Natural killer cell (primary cell): ENCODE results near the gene KLHL35. TPM values are rescaled to one million over a fixed set of nuclear protein-coding genes. Genes with fewer than 3 reads are reported as not detected.

Source experiments
- ATAC-seq, 3 donors: fragments of 150-1000 bp in 2 of 3; fragments of 200-7000 bp in 1 of 3; cut with Tn5 transposase; 1 replicate in 1 of 3; 2 replicates in 2 of 3; pipeline ENCODE4 v1.10.0; 2021; ENCODE audit warnings: mild to moderate bottlenecking in 2 of 3, moderate library complexity in 2 of 3
- DNase-seq, 2 donors: peaks; one replicate each; pipeline versions ENCODE4 v3.0.0 to v3.0.0-alpha.2; 2013 to 2021; ENCODE audit warnings: mixed read lengths in 1 of 2
- H3K27ac ChIP-seq: one replicate; pipeline ENCODE4 v1.5.1; 2013; ENCODE audit warnings: mild to moderate bottlenecking, low read length
- H3K27me3 ChIP-seq: one replicate; pipeline ENCODE4 v1.6.1; 2013; ENCODE audit warnings: low read length; ENCODE audit not compliant: control insufficient read depth, insufficient read depth
- H3K36me3 ChIP-seq: one replicate; pipeline ENCODE4 v1.6.1; 2013; ENCODE audit warnings: low read length; ENCODE audit not compliant: control insufficient read depth, insufficient read depth
- H3K4me1 ChIP-seq: one replicate; pipeline ENCODE4 v1.6.1; 2013; ENCODE audit warnings: low read length; ENCODE audit not compliant: control insufficient read depth, insufficient read depth
- H3K4me3 ChIP-seq: one replicate; pipeline ENCODE4 v1.5.1; 2013; ENCODE audit warnings: low read length
- H3K9me3 ChIP-seq: one replicate; pipeline ENCODE4 v1.6.1; 2013; ENCODE audit warnings: low read length; ENCODE audit not compliant: control insufficient read depth, insufficient read depth
- H3K27ac Mint-ChIP-seq, 2 donors: one replicate each; pipeline ENCODE4 v1.8.0; 2022; ENCODE audit warnings: mild to moderate bottlenecking in 2 of 2, mixed read lengths in 2 of 2, moderate library complexity in 1 of 2
- H3K27me3 Mint-ChIP-seq, 2 donors: one replicate each; pipeline ENCODE4 v1.8.0; 2022; ENCODE audit warnings: low read depth in 2 of 2, mixed read lengths in 2 of 2
- H3K36me3 Mint-ChIP-seq: one replicate; pipeline ENCODE4 v1.8.0; 2022; ENCODE audit warnings: mixed read lengths
- H3K4me1 Mint-ChIP-seq, 2 donors: one replicate each; pipeline ENCODE4 v1.8.0; 2022; ENCODE audit warnings: mixed read lengths in 2 of 2
- H3K4me3 Mint-ChIP-seq: one replicate; pipeline ENCODE4 v1.8.0; 2022; ENCODE audit warnings: mild to moderate bottlenecking, moderate library complexity, mixed read lengths
- H3K9me3 Mint-ChIP-seq, 2 donors: one replicate each; pipeline ENCODE4 v1.8.0; 2022; ENCODE audit warnings: mixed read lengths in 2 of 2
- WGBS: methylation state at CpG from one replicate; pipeline ENCODE4 v1.1.7; 2013; ENCODE audit warnings: missing lambda C conversion rate; ENCODE audit not compliant: insufficient coverage; 5-methylcytosine and 5-hydroxymethylcytosine counted together
- intact Hi-C: fragments of 100-400 bp; cut with micrococcal nuclease; formaldehyde crosslinking; loops from one replicate; pipeline ENCODE4 v1.14.2; 2022
- total RNA-seq, 4 donors: library from RNA; stranded (reverse); fragments of 120-200 nt in 1 of 4; gene quantifications; one replicate each; pipeline versions ENCODE4 v1.2.3 to v1.2.4, GENCODE V29; 2013 to 2022
- TF ChIP-seq, protein P1 (sequence below): fragments of 200-600 bp; IDR thresholded peaks from one replicate; pipeline ENCODE4 v1.8.0; 2022; ENCODE audit warnings: antibody characterized with exemption

Gene KLHL35
- total RNA-seq, 3 donors from 2014 or later (not counting 1 experiment from before 2014, with no cell fraction given) = 0.40 to 0.93 (median 0.54) TPM

DNA sequence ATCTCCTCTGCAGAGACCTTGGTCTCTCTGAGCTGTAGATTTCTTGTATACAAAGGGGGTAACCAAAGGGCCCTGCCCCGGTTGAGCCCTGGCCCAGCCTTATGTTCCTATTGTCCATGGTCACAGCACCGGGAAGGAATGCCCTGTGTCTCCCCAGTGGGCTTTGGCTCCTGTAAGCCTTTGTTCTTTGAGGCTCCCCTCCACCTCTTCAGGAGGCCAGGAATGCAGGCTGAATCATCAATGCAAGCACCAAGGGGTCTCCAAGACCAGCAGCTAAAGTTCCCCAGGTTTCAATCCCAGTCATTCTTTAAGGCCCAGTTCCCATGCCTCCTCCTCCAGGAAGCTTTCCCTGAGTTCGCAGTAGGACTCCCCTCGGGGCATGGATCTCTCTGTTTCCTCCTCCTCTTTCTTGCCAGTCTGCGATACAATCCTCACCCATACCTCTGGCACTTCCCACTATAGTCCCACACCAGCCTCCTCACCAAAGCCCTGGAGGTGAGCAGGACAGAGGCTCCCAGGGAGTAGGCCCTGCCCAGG lies 29.2 kb upstream of the KLHL35 start:
- Mint-ChIP-seq H3K4me3 (no peak overlapping the region), H3K4me1 (peaks cover 0 to 5% of the 10 kb centered on the region in 2 donors)

DNA sequence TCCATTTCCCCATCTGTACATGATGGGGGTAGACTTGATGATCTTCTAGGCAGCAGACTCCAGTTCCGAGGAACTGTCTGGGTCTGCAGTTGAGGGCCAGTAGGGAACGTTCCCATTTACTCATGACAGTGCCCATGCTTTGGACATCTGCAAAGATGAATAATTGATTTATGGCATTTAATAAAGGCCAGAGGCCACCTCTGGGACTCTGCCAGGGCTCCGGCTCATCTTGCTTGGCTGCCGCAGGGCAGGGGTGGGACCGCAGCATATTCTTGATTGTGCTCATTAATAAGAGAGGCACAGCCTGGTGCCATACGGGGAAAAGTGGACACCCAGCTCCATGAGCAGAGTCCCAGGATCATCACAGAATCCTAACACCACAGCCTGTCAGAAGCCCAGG lies 28.1 kb upstream of the KLHL35 start:
- Mint-ChIP-seq H3K36me3 (no peaks in the 10 kb centered on the region), H3K4me3 (no peak overlapping the region), H3K4me1 (peaks cover 0 to 5% of the 10 kb centered on the region in 2 donors), H3K27ac (no peak overlapping the region), H3K27me3 (no peaks in the 10 kb centered on the region), H3K9me3 (no peaks in the 10 kb centered on the region)
- Histone ChIP-seq H3K27me3 (no peaks in the 10 kb centered on the region), H3K27ac (no peak overlapping the region), H3K4me3 (no peak overlapping the region), H3K4me1 (no peaks in the 10 kb centered on the region), H3K9me3 (no peaks in the 10 kb centered on the region), H3K36me3 (no peaks in the 10 kb centered on the region)
- 96% methylated on average over 6 of the region's 6 CpGs for WGBS
- ATAC-seq (no peak), DNase-seq (no peak)
- TF ChIP-seq, protein P1, sequence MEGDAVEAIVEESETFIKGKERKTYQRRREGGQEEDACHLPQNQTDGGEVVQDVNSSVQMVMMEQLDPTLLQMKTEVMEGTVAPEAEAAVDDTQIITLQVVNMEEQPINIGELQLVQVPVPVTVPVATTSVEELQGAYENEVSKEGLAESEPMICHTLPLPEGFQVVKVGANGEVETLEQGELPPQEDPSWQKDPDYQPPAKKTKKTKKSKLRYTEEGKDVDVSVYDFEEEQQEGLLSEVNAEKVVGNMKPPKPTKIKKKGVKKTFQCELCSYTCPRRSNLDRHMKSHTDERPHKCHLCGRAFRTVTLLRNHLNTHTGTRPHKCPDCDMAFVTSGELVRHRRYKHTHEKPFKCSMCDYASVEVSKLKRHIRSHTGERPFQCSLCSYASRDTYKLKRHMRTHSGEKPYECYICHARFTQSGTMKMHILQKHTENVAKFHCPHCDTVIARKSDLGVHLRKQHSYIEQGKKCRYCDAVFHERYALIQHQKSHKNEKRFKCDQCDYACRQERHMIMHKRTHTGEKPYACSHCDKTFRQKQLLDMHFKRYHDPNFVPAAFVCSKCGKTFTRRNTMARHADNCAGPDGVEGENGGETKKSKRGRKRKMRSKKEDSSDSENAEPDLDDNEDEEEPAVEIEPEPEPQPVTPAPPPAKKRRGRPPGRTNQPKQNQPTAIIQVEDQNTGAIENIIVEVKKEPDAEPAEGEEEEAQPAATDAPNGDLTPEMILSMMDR = no peak
- intact Hi-C loops = no loop called here

More for the DNA sequence above, 29.2 kb upstream of the KLHL35 start:
- H3K36me3 Mint-ChIP-seq = no peaks in the 10 kb centered on the region
- H3K9me3 Mint-ChIP-seq = no peaks in the 10 kb centered on the region
- 94% methylated on average over 5 of the region's 5 CpGs for WGBS
- Histone ChIP-seq H3K27me3 (no peaks in the 10 kb centered on the region), H3K27ac (no peak overlapping the region), H3K4me1 (no peaks in the 10 kb centered on the region), H3K36me3 (no peaks in the 10 kb centered on the region), H3K9me3 (no peaks in the 10 kb centered on the region), H3K4me3 (no peak overlapping the region)
- intact Hi-C loops = no loop called here
- TF ChIP-seq, protein P1 = no peak
- no peak for ATAC-seq
- H3K27me3 Mint-ChIP-seq = no peaks in the 10 kb centered on the region
- no peak overlapping the region for H3K27ac Mint-ChIP-seq
- DNase-seq = no peak

DNA sequence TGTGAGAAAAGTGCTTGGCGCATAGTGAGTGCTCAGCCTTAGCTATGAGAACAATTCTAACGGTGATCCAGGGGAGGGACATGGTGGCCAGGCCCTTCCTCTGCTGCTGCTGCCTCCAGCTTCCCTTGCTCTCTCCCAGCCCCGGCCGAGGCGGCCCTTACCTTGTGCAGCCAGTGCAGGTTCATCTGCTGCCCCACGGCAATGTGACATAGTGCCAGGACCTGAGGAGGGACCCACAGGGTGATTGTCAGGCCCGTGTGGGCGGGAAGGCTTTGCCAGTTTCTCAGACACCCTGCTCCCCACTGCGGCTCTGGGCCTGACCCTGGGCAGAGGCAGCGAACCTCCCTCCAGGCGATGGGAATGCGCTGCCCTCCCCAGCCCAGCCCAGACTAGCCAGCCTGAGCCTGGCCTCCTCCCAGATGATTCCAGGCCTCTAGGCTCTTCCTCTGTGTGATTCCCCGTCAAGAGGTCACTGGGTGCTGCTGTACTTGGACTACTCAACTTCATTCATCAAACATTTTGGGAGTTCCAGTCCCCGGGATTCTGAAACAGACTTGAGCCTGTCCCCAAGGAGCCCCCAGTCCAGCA lies 23.7 kb upstream of the KLHL35 start:
- H3K36me3 ChIP-seq = no peaks in the 10 kb centered on the region
- Mint-ChIP-seq H3K9me3 (no peaks in the 10 kb centered on the region), H3K27ac (no peak overlapping the region), H3K27me3 (no peaks in the 10 kb centered on the region), H3K4me1 (no peaks in the 10 kb centered on the region), H3K36me3 (no peaks in the 10 kb centered on the region), H3K4me3 (no peak overlapping the region)
- no peaks in the 10 kb centered on the region for H3K4me1 ChIP-seq
- no peak for ATAC-seq
- no peak for DNase-seq
- H3K4me3 ChIP-seq = no peak overlapping the region
- no peaks in the 10 kb centered on the region for H3K27me3 ChIP-seq
- TF ChIP-seq, protein P1 = no peak
- H3K9me3 ChIP-seq = no peaks in the 10 kb centered on the region
- H3K27ac ChIP-seq = no peak overlapping the region
- intact Hi-C loops = no loop called here
- WGBS = 95% methylated on average over 14 of the region's 14 CpGs

DNA sequence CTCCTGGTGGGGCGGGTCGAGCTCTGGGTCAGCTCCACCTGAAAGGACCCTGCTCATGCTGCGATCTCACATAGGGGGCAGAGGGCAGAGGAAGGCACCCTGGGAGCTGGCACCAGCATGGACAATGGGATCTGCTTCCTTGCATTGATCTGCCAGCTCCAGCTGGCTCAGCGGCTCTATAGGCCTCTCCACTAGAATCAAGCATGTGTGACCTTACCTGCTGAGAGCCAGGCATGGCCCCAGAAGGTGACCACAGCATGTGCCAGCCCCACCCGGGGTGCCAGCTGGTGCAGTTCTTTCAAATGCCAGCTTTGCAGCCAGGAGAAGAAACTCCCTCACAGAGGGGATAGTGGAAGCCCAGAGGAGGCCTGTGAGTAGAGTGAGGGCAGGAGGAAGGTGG lies 22.0 kb upstream of the KLHL35 start:
- intact Hi-C loops = no loop called here
- no peaks in the 10 kb centered on the region for H3K9me3 Mint-ChIP-seq
- no peak overlapping the region for H3K27ac ChIP-seq
- H3K4me1 ChIP-seq = no peaks in the 10 kb centered on the region
- H3K36me3 ChIP-seq = no peaks in the 10 kb centered on the region
- ATAC-seq (no peak), DNase-seq (no peak)
- no peak overlapping the region for H3K27ac Mint-ChIP-seq
- 90% methylated on average over 5 of the region's 5 CpGs for WGBS
- H3K4me1 Mint-ChIP-seq = no peaks in the 10 kb centered on the region
- H3K36me3 Mint-ChIP-seq = no peaks in the 10 kb centered on the region
- H3K4me3 ChIP-seq = no peak overlapping the region
- no peaks in the 10 kb centered on the region for H3K27me3 ChIP-seq
- no peaks in the 10 kb centered on the region for H3K27me3 Mint-ChIP-seq
- peaks cover 4% of the 10 kb centered on the region for H3K9me3 ChIP-seq
- H3K4me3 Mint-ChIP-seq = no peak overlapping the region
- TF ChIP-seq, protein P1 = no peak
